DMS153 treated with DMSO at 0.1 percent for 48 hours (cell line): ENCODE results near the gene VPS37B.
"Not testable (repeated sequence)": the region's sequence is repeated elsewhere in the genome, so short reads cannot be mapped to it uniquely, and the experiment has no call there.

ENCODE experiments used
- DNase-seq: peaks from one replicate; lab custom pipeline; 2025; ENCODE audit not compliant: unreplicated experiment; lab: John Stamatoyannopoulos, UW

The VPS37B gene

DNA sequence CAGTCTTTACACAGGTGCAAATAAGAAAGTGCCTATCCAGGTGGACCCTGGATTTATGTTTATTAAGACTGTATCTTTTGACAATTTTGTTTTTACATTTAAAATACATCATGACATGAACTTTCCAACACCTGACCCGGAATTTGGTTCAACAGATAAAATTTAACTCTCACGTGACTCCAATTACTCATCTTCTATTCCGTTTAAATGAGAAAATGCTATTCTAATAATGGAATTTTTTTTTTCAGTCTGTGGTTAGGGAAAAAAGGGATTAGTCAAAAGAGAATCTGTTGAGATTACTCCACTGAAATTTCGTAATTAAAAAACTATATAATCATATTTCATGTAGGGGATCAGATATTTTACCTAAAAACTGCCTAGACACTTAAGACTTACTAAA is 11.1 kb downstream of the VPS37B start:
- no peak for DNase-seq

DNA sequence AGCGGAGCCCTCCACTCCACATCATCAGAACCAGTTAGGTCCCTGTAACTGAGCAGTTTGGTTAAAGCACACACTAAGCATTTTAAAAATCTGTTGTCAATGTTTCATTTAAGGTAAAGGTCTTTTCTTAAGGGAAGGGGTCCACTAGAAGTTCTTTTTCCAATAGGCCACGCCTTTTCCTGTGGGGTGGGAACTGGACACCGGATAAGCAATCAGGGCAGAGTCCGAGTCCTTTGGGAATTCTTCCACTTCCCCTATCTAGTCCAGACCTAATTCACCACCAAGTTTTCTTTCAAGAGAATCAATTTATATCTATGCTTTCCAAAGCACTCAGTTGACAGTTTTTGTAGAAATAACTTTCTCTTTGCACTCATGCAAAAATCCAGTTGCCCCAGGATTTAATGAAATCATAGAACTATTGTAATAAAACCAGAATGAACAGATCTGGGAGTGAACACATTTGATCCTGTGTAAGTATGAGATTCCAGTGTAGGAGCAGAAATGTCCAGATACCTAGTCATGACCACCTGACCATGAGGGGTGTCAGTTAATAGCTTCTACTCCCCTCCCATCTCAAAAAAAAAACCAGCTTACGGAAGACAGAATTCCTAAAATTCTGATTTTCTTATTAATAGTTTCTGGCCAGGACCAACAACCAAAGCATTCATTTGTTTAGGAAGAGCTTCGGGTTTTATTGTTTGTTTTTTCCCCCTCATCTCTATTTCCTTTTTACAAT is 11.7 kb downstream of the VPS37B start:
- no peak for DNase-seq

DNA sequence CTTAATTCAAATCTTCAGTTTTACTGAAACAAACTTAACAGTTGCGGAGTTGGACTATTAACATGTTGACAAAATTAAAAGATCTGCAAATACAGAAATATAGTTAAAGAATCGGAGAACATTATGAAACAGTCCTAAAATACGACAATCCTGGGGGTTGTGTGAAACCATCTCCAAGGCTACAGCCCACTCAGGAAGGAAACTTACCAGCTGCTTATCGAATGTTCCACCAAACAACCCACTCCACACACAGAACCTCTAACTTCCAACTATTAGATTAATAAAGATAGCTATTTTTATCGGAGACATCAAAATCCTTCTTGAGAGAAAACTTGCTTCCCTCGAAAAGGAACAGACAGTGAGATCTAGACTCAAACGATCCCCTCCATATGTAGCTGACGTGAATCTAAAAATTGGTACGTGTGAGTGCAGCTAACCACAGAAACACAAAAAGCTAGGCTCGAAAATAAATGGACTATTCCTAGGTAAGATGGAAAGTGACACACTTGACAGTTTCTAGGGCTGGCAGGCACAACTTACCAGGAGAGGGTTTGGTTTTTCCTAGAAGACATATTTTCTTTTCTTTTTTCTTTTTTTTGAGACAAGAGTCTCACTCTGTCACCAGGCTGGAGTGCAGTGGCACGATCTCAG is 12.9 kb downstream of the VPS37B start:
- DNase-seq, result no peak

DNA sequence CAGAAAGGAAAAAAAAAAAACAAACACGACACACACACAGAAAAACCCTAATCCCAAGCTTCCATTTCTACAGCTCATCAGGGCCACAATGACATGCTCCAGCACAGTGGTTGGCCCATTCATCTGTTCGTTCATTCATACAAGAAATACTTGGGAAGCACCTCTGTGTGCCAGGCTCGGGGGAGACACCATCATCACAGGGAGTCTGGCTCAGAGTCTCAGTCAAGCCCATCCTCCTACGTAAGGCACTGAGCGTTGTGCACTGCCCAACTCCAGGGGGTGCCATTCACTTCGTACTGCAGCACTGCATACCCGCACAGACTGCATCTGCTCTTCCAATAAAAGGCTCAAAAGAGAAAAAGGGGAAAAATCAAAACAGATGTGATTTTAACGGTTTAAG is 15.3 kb downstream of the VPS37B start:
- DNase-seq, result no peak

DNA sequence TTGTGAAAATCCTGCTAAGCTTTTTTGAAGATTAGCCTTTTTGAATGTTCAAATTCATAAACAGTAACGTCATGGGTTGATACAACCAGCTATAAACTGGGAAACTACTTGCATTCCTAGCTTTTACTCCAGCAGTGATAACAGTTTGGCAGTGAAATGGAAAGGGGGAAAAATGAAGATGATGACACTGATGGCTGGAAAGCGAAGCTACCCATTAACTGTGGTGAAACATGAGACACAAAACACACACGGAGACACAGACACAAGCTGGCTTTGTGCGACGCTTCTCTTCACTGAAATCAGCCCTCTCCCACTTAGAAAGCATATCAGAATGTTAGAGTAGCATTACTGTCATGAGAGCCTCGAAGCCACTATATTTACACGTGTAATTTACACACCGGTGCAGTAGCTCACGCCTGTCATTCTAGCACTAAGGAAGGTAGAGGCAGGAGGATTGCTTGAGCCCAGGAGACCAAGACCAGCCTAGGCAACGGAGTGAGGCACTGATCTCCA is 15.7 kb downstream of the VPS37B start:
- DNase-seq, result no peak

DNA sequence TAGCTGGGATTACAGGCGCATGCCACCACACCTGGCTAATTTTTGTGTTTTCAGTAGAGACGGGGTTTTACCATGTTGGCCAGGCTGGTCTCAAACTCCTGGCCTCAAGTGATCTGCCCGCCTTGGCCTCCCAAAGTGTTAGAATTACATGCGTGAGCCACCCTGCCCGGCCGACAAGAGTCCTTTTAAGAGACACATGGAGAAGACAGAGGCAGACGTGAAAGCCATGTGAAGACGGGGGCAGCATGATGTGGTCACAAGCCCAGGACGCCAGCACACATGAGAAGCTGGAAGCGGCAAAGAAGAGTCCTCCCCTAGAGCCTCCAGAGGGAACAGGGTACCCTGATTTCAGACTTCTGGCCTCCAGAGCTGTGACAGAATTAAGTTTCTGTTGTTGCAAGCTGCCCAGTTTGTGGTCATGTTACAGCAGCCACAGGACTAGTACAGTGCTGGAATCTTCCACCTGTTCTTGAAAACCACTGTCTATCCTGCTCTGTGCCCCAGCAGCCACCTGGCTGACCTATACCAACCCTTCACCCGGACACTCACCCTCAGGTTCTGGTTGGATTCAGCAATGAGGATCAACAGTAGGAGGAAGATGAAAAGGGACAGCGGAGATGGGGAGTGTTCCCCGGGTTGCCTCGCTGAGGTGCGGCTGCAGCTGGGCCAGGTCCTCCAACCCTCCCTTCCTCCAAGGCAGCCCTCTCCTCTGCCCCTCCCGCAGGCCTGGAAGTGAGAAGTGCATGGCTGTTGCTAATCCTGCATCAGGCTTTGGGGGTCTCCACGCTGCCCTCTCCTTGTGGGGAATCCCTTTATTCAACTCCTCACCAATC is 16.9 kb downstream of the VPS37B start:
- DNase-seq, result no peak

DNA sequence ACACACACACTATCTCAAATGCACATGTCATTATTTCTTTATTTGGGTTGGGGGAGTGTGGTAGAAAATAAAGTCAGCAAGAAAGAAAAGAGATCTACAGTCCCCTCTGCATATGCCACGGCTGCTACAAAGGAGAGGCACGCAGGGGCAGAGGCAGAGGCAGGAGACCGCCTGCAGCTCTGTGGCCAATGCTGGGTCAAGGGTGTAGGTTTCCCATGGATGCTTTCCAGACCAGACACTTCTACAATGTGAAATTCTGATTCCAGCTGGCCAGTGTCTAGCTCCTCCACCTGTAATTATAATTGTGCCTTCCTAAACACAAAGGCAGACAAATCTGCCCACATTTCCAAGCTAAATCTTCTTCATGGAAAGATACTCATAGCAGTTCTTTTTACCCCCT is 19.2 kb downstream of the VPS37B start:
- DNase-seq, result no peak

DNA sequence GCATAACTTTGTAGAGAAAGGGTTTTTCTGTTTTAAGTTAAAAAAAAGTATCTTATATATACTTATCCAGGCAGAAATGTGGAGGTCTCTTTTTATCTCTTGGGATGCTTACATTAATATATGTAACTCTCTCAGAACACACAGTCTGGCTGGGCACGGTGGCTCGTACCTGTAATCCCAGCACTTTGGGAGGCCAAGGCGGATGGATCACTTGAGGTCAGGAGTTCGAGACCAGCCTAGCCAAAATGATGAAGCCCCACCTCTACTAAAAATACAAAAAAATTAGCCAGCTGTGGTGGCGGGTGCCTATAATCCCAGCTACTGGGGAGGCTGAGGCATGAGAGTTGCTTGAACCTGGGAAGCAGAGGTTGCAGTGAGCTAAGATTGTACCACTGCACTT is 19.6 kb downstream of the VPS37B start:
- not testable (repeated sequence) for DNase-seq

DNA sequence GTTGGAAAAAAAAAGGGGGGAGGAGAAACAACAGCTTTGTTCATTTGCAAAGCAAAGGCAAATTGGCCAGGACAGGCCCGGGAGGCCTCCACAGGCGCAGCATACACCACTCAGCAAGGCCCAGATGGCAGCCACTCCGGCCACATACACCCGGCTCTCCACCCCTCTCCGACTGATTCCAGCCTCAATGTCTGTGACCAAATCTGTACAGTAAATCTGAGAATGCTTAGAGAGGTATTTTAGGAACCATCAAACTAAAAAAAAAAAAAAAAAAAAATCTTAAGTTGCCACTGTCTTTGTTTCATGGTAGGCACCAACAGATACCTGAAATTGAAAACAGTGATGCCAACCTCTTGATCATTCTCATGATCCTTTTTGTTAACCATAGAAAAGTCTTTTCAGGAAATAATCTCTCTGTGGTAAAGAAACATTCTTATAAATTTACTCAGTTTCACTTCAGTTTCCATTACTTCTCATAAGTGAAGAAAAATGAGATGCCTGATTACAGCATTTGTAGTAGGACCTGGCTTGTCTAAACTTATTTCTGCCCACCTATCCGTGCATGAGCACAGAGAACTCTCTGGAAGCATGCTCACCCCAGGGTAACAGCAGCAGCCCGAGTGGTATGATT is 20.2 kb downstream of the VPS37B start:
- DNase-seq, result no peak

DNA sequence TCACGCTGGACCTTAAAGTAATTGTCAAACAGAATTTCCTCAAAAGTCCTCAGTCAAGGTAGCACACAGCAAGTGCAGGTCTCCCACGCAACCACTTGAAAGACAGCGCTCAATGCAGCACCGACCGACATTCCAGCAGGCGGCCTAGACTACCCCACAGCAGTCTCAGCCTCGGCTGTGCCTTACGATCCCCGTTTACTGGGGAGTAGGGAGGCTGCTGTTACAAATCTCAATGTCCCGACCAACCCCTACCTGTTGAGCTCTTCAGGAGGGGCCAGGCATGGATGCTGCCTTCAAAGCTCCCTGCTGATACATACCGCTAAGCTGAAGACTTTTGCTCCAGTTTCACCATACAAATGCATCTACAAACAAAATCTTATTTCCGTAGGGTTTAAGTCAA is 21.8 kb downstream of the VPS37B start:
- DNase-seq, result no peak

DNA sequence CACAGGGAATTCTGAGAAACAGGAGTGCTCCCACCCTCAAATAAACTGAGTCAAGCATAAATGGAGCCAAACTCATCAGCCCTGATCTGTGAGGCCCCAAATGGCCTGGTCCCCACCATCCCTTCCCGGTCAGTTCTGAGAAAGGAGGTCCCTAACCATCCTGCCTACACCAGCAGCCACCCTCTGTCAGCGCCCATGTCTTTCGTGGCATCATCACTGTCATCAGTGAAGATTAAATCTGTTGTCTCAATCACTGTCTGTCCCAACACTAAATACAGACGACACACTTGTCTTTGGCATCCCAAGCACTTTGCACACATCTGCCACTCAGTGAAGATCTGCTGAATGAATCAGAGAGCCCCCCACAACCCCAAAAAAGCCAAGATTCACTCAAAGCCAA is 22.4 kb downstream of the VPS37B start:
- DNase-seq, result no peak

DNA sequence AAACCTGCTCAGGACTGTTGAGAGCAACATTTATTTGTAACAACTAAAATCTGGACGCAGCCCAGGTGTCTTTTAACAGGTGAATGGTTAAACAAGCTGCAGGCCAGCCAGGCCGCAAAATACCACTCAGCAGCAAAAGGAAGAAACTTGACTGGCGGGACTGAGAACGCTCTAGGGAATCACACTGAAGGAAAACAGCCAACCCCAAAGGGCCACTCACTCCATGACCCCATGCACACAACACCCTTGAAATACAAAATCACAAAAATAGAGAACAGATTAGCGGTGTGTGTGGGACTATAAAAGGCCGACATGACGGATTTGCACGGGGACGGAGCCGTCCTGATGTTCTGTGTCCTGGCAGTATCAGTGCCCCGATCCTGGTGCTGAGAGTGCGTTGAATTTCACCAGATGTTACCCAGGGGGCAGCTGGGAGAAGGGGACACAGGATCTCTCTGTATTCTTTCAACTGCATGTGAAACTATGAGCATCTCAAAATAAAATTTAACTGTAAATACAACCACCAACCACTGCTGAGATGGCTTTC is 23.0 kb downstream of the VPS37B start:
- DNase-seq, result no peak

DNA sequence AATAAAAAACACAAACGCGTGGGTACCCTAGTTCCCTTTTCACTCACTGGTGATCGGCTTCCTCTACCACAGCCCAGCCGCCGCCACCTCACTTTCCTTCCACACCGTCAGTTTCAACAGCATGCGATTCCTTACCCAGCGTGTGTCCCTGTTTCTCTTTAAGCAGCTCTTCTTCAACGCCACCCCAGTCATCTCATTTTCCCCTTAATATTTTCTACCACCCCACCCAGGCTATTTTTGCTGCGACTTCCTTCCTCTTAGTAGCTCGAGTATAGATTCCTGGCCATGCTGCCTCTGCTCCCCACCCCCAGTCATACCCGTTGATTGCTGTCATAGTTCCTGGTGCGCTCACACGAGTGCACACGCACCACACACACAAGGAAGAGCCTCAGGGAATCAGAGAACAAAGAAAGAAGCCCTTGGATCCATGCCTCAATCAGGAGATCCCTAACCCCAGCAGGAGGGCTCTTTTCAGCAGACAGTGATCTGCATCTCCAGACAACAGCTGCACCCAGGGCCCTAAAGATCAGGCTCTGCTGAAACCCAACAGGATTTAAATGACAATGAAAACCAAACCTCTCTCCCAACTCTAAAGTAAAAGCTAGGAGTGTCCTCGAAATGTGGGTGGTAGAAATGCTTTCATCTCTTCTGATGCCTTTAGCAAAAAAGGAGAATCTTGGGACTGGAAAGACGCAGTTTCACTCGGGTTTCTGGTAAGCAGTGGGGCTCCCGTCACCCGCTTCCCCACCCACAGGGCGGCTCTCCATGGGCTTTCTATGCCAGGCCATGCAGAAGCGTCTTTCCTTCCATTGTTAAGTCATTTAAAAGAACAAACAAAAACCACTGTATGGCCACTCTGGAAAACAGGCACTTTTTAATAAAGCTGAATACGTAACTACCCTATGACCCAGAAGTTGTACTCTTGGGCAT is 23.8 kb downstream of the VPS37B start:
- DNase-seq, result peak; percentile 70

DNA sequence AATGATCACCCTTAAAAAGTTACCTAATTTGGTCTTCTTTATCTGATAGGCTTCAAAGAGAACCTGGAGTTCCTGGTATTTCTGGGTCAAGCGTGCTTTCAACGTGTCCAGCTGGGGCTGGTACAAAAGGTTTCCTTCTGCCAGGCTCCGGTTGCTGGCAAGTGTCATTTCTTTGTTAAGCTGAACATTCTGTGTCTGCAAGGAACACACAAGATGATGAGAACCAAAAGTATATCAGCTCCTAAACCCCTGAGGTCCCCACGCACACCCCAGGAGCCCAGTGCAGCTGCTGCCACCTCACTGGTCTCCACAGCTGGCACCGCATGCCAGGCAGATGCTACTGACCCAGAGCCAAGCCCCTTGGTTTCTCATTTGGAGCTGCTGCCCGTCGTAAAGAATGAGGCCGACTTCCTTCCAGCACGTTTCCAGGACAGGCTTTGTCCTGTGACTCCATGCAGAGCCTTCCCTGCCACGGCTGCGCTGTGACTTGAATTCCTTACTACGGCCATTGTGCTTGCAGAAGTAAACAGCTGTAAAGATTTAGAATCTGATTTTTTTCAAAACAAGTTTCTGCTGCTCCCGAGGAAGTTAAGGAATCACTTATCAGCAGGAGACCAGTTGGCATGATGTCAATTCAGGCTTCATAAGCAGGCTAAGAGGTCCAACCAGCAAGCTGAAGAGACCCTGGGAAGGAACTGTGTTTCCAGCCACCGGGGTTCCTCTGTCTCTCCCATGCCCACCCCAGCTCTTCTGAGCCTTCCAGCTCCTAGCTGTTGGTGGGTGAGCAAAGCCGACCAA is 24.9 kb downstream of the VPS37B start:
- DNase-seq, result no peak

DNA sequence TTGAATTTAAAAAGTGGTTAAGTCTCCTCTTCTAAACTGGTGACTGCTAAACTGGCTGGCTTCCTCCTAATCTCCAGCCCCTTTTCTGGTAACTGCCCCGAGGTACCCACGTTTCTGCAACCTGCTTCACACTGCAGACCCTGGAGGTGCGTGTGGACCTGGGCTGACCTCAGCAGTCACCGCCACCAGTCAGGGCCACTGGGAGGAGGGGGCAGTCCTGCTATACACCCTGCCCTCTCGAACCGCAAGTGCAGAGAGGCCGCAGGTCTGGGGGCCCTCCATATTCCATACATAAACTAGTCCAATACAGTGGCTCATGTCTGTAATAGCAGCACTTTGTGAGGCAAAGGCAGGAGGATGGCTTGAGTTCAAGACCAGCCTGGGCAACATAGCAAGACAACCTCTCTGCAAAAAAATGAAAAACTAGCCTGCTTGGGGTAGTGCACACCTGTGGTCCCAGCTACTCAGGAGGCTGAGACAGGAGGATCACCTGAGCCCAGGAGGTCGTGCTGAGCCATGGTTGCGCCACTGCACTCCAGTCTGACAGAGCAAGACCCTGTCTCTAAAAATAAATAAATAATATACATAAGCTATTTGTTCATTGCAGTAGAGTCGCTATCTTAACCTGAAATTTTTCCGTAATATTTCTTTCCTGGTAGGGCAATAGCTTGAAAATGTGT is 25.6 kb downstream of the VPS37B start:
- no peak for DNase-seq

DNA sequence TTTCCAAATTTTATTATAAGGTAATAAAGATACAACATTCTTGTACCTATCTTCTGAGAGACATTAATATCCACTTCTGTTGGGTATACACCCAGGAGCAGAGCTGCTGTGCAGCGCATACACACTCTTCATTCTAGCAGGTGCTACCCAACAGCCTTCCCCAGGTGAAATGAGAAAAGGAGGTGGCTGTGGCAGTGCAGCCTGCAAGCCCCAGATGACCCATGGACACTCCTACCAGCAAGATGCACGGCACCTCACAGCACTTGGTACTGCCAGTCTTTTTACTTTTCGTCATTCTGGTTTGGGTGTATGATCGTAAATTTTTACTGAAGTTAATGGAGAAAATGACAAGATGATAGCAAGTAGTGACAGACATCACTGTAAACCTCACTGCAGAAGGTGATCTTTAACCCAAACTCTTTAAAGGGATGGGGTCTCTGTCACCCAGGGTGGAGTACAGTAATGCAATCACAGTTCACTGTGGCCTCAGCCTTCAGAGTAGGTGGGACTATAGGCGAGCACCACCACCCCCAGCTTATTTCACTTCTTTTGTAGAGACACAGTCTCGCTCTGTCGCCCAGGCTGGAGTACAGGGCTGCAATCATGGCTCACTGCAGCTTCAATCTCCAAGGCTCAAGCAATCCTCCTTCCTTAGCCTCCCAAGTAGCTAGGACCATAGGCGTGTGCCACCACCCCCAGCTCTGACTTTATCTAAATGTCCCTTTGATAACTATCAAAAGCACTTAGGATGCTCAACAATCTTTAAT is 26.5 kb downstream of the VPS37B start:
- no peak for DNase-seq

DNA sequence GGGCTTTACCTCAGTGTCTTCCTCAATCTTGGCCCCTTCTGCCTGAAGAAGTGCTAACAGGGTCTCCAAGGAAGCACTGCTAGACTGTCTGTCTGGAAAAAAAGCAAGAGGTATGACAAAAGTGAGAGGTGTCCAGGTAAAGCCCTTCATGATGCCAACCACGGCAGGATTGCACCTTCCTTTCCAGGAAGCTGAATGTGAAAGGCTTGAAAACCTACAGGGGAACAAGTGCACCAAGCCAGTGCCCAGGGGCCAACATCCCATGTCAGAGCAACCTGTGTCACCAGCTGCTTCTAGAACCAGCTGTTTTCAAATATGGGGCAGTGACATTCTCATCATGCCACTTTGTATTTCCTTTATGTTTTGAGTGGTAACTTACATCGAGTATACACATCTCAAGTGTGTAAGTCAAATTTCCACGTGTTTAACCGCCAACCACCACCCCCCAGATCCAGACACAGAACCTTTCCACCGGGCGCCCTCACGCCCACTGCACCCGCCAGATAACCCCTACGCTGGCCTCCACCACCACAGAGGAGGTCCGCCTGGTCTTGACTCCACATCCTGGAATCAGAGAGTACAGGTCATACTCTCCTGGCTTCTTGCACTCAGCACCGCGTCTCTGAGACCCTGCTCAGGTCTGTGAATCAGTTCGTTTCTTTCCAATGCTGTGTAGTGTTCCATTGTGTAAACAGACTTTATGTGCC is 27.3 kb downstream of the VPS37B start:
- no peak for DNase-seq
